Measurements from ENCODE around the gene PNPLA3.
"Not testable (repeated sequence)": the region's sequence is repeated elsewhere in the genome, so short reads cannot be mapped to it uniquely, and the experiment has no call there.

Gene PNPLA3

DNA sequence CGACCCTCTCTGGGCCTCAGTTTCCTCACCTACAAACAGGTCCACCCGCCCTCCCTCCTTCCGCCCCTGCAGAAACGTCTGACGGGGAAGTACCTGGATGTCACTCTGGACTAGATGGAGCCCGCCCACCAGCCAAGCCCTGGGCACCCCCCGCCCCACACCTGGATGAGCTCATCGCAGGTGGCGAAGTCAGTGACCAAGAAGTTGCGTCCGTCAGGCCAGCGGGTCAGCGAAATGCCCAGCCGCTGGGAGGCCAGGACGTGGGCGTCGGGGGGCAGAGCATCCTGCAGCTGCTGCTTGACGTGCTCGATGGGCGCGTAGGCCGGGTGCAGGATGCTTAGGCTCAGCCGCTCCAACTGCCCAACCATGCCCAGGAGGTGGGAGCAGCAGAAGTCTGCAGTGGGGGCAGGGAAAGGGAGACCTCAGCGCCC, 32.7 kb upstream of the PNPLA3 start:
- DNase-seq: peak; percentile 15

DNA sequence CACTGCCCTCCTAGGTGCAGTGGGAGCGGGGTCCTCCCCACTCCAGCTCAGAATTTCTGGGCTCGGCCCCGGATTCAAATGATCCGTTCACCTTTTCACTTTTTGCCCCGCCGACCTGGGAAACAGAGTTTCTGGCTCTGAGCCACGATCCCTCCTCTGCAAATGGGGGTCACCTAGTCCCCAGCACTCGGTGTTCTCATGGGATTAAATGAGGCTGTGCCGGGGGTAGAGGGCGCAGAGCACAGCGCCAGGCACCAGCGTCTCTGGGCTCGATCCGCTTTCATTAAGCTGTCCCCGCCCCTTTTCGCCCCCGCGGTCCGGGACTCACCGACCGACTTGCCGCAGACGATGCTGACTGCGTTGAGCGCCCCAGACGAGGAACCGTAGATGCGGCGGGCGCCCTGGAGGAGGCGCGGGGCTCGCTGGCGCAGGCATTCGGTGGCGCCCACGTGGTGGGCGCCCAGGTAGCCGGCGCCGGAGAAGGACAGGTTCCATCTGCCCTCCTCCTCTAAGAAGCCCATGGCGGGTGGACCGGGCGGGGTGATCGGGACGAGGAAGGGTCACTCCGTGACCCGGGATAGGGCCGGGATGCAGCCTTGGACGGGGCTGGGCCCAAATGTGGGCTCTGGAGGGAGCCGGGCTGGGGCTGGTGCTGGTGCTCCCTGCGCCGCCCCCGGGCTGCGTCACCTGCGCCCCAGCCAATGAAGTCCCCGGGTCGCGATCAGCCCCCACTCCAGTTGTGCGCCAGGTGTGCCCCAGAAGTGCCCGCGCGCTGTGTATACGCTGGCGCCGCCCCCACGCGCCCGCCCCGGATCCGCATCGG, 32.0 kb upstream of the PNPLA3 start, which contains the start of gene PNPLA5:
TSS of gene PNPLA5 (minus strand) at position 654 of the 823 bp plus-strand sequence. CDS start at position 521, 133 bp downstream.
- peak; percentile 19 for DNase-seq

DNA sequence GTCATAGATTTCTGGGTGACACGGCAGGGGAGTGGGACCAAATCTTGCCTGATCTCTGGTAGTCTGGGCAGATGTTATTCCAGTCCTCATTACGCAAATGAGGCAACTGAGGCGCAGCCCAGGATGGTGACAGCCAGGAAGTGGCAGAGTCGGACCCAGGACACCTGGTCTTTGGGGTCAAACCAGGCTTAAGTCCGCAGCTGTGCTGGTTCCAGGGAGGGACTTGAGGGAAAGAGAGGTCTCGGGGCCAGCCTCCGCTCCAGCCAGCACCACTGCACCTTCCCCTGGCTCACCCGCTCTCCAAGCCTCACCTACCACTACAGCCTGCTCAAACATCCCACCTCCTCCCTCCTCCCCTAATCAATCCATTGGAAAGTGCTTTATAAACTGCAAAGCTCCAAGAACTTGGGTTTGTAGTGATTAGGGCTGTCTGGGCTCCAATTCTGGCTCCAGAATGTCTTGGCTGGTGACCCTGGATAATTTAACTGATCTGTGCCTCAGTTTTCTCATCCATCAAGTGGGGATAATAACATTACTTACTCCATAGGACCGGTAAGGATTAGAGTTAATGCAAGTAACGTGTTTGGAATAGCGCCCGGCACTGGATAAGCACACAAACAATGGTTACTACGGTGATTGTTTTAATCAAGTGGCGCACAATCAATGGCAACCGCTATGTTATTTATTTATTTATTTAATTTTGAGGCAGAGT, 31.3 kb upstream of the PNPLA3 start:
- DNase-seq: peak; percentile 12

DNA sequence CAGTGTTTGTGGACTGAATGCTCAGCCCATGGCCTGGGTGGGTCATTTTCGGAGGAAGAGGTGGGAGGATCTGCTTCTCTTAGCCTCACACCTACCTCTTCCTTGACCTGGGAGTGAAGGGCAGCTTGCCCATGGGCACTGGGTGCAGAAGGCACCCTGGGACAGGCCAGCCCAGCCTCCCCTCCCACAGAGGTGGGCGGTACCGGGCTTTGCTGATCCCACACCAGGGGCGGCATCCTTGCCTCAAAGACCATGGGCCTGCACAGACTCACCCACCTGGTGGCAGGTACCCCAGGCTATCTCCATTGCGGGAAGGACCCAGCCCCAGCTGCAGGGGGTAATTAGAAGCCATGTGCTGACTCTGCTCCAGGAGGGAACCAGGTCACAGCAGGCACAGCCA, 30.3 kb upstream of the PNPLA3 start:
- DNase-seq: no peak

DNA sequence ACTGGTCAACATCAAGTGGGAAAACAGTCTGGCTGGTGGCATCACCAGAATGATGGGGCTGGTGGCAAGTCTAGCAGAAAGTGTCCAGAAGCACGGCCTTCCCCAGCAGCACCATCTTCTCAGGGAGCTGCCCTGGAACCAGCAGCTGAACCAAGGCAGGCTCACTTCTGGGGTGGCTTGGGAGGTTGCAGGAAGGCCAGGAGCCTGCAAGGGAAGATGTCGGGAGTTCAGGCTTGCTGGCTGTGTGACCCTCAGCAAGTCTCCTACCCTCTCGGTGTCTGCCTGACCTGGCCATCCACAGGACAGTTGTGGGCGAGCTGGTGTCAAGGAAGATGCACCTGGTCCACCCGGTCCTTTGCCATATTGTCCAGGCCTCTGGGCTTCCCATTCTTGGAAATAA, 29.5 kb upstream of the PNPLA3 start:
- DNase-seq: peak; percentile 3

DNA sequence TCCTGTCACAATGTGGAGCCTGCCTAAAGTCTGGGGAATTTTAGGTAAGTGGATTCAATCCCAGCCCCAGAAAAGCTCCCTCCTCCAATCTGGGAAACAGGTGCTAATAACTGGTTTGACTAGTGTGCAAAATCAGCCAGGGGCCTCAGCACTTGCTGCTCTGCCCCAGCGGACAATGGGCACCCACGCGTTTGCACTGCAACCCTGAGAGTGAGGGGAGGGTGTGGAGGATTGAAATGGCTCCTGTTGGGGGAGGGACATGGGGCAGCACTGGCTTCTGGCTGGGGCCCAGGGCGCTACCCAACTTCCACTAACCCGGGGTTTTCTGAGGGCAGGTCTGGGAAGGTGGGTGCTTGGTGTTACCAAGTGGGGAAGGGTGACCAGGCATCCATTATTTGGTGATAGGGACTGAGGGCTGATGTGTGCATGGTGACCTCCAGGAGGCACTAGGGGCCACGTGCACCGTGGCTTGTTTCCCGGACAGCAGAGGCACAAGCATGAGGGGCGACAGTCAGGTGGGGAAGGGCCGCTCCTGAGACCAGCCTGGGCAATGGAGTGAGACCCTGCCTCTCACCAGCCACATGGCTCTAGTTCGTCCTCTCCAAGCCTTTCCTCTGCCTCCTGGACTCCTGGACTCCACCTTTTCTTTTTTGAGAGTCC, 27.5 kb upstream of the PNPLA3 start:
- DNase-seq: peak; percentile 4

DNA sequence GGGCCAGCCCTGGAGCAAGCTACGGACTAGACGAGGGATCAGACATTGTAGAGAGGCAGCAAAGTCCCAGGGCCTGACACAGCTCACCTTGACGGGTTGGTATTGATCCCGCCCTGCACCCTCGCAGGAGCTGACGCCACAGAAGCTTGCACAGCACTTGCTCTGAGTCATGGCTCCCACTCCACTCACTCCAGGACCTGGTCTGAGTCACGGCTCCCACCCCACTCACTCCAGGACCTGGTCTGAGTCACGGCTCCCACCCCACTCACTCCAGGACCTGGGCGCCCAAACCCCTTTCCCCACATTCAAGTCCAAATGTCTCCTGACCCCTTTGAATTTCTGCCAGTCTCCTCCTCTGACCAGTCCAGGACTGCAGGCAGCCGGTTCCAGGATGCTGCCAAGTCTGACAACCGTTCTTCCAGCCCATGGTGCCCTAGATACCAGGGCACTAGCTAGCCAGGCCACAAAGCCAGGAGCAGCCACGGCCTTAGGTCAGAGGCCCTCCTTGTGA, 25.8 kb upstream of the PNPLA3 start:
- no peak for DNase-seq

DNA sequence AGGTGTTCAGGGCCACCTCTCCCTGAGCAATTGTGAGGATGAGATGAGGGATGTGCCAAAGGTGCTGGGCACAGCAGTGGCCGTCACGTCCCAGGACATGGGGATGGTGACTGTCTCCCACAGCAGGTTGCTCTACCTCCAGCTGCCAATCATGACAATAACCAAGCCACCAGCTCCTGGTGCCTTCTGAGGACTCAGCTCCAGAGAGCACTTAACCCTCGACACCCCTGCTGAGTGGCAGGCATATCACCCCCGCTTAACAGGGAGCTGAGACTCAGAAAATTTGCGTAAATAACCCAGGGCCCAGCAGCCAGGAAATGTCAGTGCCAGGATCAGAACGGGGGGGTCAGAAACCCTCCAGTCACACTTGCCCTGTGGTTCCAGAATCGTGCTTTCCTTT, 23.4 kb upstream of the PNPLA3 start:
- DNase-seq: no peak

DNA sequence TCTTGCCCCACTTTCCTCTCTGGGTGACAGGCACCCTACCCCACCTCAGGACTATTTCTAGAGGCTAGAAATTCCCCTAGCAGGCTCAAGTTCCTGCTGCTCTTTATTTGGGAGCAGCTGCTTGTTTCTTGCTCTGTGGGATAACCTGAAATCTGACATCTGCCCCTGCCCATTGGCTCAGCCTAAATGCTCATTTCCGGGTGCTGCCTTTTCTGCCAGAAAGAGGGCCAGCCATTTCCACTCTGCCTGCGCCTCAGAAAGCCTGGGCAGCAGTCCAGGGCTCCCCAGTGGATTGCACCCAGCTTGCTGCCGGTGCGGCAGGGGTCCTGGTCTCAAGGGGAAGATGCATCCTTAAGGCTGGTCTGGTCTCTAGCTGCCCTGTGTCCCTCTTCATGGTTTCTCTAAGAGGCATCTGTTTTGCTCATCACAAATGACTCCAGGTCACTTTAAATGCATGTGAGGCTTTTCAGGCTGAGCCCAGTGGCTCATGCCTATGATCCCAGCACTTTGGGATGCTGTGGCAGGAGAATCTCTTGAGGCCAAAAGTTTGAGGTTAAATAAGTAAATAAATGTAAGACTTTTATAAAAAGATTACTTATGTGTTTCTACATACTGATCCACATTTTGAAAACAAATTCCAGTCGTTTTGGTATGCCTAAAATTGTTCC, 21.5 kb upstream of the PNPLA3 start:
- DNase-seq: no peak

DNA sequence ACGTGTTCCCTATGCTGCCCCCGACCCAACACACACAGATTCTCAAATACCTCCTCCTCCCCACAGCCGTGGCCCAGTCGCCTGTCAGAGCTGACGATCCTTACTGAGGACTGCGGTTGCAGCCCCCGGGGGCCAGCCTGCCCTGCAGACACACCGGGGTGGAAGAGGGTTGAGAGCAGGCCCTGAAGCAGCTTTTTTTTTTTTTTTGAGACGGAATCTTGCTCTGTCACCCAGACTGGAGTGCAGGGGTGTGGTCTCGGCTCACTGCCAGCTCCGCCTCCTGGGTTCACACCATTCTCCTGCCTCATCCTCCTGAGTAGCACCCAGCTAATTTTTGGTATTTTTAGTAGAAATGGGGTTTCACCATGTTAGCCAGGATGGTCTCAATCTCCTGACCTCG, 20.6 kb upstream of the PNPLA3 start:
- DNase-seq: not testable (repeated sequence)

DNA sequence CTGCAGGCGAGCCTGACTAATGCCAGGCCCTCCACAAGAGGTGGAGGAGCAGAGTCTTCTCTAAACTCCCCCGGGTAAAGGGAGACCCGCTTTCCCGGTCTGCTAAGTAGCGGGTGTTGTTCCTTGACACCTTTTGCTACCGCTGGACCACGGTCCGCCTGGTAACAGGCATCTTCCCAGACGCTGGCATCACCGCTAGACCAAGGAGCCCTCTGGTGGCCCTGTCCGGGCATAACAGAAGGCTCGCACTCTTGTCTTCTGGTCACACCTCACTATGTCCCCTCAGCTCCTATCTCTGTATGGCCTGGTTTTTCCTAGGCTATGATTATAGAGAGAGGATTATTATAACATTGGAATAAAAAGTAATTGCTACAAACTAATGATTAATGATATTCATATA, 19.2 kb upstream of the PNPLA3 start:
- DNase-seq: not testable (repeated sequence)

DNA sequence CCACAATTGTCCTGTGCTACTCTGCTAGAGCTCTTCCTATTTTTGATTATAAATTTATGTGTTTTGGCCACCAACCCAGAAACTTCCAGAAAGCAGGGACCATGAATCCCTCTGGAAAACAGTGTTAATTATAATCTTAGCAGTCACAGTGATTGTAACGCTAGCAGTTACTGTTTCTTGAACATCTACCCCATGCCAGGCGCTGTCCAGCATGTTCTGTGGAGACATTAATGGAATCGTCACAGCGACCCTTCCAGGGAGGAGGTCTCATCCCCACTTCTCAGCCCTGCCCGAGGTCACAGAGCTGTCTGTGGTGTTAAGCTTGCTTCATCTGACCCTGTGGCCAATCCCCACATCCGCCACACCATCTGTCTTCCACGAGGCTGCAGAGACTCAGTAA, 17.9 kb upstream of the PNPLA3 start:
- no peak for DNase-seq

DNA sequence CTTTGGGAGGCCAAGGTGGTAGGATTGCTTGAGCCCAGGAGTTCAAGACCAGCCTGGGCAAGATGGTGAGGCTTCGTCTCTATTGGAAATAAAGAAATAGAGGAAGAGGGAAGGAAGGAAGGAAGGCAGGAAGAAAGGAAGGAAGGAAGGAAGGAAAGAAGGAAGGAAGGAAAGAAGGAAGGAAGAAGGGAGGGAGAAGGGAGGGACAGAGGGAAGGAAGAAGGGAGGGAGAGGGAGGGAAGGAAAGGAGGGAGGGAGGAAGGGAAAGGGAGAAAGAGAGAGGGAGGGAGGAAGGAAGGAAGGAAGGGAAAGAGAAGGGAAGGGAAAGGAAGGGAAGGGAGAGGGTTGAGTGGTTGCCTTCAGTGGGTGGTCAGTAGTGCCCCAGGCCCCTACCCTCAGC, 13.9 kb upstream of the PNPLA3 start:
- no peak for DNase-seq

DNA sequence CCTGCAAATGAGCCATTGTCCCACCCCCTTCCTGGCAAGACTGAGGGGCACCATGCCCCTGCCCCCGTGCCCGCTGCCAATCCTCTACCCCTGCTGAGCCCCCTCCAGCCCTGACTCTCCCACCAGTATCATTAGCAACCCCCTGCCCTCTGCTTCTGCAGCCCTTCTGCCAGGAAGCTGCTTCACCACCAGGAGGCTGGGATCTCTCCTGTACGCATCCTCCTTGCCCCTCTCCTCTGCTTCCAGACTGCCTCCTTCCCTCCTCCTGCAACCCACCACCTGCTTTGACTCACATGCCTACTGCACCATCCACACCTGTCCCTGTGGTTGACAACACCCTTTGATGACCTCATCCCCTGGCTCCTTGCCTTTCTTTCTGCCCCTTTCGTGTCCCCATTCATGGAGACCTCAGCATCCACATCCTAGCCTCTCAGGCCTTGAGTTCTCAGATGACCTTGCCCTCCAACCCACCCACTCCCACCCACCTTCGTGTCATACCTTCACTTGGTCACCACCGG, 13.4 kb upstream of the PNPLA3 start:
- no peak for DNase-seq

DNA sequence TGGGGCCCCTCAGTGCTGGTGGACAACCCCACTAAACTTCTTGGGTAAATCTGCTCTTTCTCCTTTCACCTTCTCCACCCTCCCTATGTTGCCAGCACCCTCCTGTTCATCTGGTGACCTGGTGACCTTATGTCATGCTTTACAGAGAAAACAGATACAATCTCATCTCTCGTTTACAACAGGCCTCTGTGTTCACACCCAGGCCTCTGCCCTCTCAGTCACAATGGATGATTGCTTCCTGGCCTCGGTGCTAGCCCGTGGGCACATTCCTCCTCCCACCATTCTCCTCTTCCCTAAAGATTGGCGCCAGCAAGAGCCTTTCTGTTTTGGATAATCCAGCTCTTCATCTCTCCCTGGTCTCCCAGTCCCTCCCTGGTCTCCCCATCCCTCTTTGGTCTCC, 12.3 kb upstream of the PNPLA3 start:
- DNase-seq: no peak

DNA sequence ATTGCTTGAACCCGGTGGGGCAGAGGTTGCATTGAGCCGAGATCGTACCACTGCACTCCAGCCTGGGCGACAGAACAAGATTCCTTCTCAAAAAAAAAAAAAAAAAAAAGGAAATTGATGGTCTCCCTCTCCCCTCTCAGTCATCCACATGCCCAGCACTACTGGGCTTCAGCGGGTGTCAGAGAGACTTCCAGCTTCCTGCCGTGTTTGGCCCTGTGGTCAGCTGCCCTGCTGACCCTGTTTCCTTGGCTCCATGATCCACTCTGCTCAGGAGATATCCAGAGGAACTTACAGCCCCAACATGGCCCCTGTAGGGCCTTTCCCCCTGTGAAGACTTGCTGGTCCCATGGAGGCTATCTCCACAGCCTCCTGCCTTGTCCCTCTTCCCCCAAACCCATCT, 6.1 kb upstream of the PNPLA3 start:
- DNase-seq: no peak

DNA sequence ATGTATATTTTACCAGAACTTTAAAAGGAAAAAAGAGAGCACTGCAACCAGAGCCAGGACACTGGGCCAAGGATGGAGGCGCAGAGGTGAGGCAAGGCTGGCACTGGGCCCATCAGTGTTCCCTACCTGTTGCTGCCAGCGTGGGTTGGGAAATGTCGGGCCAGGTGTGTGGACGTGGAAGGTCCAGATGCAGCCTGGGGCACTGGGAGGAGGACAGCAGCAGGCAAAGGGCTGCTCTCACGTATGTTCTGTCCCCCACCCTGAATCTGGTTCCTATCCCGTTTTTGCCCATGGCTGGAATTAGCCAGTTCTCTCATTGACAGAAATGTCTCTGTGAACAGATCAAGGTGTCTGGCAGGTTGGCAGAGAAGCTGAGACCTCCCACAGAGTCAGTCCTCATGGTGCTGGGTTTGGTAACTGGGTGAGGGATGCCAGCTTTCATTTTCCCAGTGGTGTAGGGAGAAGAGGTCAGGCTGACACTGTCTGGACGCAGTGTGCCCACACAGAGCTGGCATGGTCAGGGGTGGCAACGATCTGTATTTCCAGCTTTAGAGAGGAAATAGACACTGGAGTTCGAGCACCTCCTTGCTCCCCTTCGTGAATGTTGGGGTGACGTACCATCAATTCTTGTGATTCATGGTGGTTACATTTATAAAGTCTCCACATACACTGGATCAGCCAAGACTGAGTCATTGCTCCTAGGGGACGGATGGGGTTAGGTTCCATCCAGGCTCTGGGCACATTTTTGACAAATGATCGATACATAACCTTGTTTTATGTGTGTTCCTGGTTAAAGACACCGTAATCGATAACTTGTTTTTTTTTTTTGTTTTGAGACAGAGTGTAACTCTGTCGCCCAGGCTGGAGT, 4.3 kb upstream of the PNPLA3 start:
- no peak for DNase-seq

DNA sequence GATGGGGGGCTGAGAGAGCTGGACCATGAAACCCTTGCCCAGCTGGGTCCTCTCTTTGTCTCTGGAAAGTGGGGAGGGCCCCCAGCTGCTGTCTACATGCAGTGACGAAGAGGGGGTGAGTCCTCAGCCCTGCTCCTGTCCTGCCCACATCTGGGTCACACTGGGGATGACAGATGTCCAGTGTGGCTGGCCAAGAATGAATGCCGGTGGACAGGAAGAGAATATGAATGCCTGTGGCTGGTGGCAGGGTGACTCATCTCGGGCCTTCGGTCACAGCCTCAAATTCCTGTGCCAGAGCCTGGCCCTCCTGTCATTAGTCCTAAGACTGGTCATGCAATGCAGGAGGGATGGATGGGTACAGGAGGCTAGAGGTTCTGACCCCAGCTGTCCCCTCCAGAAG, 2.2 kb upstream of the PNPLA3 start:
- peak; percentile 43 for DNase-seq

DNA sequence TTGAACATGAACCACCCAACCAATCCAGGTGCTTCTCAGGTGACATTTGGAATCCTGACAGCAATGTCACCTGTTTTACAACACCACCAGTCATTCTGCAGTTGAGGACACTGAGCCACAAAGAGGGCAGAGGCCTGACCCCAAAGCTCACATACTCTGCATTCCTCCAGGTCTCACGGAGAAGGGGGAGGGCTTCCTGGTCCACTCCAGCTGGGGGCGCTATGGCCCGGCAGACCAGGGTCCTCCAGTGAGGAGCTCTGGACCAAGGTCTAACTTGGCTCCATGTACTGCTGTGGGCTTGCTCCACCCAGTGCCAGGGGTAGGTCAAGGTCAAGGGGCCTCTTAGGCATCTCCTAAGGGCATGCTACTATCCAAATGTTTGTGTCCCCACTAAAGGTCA, 1.5 kb upstream of the PNPLA3 start:
- DNase-seq: no peak

DNA sequence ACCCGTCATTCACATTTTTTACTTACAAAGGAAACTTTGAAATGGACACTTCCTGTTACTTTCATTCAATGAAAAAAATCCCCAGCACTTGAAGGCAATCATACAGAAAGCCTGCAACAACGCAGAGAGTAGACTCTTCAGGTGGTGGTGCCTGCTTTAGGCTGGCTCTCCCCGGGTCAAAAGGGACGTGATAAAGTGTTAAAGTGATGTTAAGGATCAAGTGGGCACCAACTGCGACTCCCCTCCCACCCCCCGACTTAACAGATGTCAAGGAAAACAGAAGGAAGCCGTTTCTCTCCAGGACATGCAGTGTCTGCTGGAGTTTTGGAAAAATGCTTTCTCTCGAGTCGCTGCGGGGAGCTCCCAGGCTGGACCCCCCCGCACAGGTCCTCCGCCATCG, 414 bp upstream of the PNPLA3 start:
- no peak for DNase-seq

DNA sequence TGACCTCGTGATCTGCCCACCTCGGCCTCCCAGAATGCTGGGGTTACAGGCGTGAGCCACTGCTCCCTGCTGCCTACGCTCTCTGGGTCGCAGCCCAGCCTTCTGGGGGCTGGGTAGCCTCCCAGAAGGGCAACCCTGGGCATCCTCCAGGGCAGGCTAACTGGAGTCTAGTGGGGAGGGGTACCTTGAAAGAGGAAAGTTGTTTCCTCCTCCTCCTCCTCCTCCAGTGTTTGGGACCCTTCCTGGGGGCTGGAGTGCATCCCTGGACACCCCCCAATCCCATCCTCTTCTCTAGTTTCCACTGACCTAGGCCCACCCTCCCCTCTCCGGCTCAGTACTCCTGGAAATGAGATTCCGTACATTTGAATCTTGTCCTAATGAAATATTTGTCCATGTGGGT, 1.3 kb downstream of the PNPLA3 start:
- no peak for DNase-seq

Measured in right hindlimb (tissue), 1 donor.